NT2/D1 (cell line): Measurements from ENCODE around the gene TSPAN33.
A peak's percentile ranks its signal among the peaks of the same experiment; 100 is the strongest.

ENCODE experiments used
- DNase-seq: peaks from one replicate; pipeline ENCODE4 v3.0.0-alpha.2; 2011; ENCODE audit warnings: low read depth, low spot score
- H3K27me3 ChIP-seq: 2 replicates; pipeline ENCODE4 v1.6.0; 2011; ENCODE audit warnings: mild to moderate bottlenecking; ENCODE audit not compliant: insufficient read length, insufficient read depth
- H3K36me3 ChIP-seq: 2 replicates; pipeline ENCODE4 v1.6.1; 2011; ENCODE audit warnings: mild to moderate bottlenecking, low read length, mixed read lengths; ENCODE audit not compliant: insufficient read depth, insufficient read length
- H3K4me1 ChIP-seq: 2 replicates; pipeline ENCODE4 v1.5.1; 2011; ENCODE audit not compliant: insufficient read depth, insufficient read length
- H3K4me3 ChIP-seq: 2 replicates; pipeline ENCODE4 v1.5.1; 2011; ENCODE audit warnings: low read depth; ENCODE audit not compliant: insufficient read length
- H3K9ac ChIP-seq: 2 replicates; pipeline ENCODE4 v1.6.0; 2011; ENCODE audit warnings: low read depth; ENCODE audit not compliant: insufficient read length
- H3K9me3 ChIP-seq: 2 replicates; pipeline ENCODE4 v1.5.1; 2011; ENCODE audit warnings: mild to moderate bottlenecking, low read length; ENCODE audit not compliant: insufficient read depth
- SUZ12 ChIP-seq: IDR thresholded peaks from 2 replicates; pipeline ENCODE4 v1.6.1; 2011; ENCODE audit not compliant: insufficient read length, insufficient read depth; ENCODE audit errors: extremely low read depth
- YY1 ChIP-seq: IDR thresholded peaks from 2 replicates; pipeline ENCODE4 v1.6.1; 2011; ENCODE audit not compliant: insufficient read length, insufficient read depth
- ZNF274 ChIP-seq: IDR thresholded peaks from 2 replicates; pipeline ENCODE4 v1.6.1; 2011; ENCODE audit warnings: mild to moderate bottlenecking, low read depth, low read length

Gene TSPAN33

DNA sequence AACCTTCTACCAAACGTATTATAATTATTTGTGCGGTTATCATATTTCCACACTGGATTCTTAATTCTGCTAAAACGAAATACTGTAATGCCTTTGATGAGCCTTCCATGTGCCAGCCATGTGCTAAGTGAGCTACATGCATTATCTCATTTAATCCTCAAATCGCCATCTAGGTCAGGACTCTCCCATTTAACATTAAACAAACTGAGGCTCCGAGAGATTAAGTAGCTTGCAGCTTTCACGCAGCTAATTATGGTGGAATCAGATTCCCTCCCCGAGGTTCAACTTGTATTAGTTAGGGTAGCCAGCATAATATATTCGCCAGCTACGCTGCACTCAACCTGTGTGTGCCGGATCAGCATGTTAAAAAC, 798 bp upstream of the TSPAN33 start:
- H3K9me3 ChIP-seq, result no peaks in the 10 kb centered on the region
- H3K4me3 ChIP-seq, result no peak overlapping the region
- H3K9ac ChIP-seq, result no peak overlapping the region
- peaks cover 3% of the 10 kb centered on the region for H3K4me1 ChIP-seq
- H3K36me3 ChIP-seq, result no peaks in the 10 kb centered on the region
- H3K27me3 ChIP-seq, result peaks cover 38% of the 10 kb centered on the region
- TF ChIP-seq YY1 (no peak), SUZ12 (no peak), ZNF274 (no peak)
- DNase-seq, result no peak

DNA sequence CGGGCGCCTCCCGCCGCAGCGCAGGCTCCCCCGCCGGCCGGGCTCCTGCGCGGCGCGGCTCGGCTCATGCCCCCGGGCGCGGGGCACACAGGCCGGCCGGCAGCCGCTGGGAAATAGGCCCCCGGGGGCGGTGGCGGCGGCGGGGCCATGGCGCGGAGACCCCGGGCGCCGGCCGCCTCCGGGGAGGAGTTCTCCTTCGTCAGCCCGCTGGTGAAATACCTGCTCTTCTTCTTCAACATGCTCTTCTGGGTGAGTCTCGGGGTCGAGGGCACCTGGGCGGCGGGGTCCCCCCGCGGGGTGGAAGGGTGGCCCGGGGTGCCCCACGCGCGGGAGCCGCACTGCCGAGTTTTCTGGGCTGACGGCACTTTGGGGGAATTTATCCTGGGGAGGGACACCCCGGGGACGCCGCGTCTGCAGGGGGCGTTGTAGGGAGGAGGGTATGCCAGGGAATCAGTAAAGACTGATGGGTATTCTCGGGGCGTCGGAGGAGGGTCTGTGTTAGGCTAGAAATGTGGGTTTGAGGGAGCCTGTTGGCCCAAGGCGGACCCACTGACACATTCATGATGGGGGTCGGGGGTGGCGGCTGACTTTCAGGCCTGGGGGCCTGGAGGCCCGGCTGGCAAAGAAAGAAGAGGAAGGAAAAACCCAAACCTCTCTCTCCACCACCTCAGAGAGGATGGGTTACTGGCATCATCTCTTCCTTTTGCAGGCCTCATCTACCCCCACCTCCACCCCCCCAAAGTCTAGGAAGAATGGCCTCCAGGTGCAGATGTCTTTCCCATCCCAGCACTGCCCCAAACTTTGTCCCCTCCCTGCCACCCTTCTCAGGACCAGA, 544 bp downstream of the TSPAN33 start:
- Histone ChIP-seq H3K9me3 (no peaks in the 10 kb centered on the region), H3K36me3 (no peaks in the 10 kb centered on the region), H3K9ac (peak overlapping the region; percentile 42), H3K4me3 (peak overlapping the region; percentile 50), H3K27me3 (peaks cover 38% of the 10 kb centered on the region), H3K4me1 (peaks cover 5% of the 10 kb centered on the region)
- no peak for TF ChIP-seq ZNF274
- no peak for TF ChIP-seq SUZ12
- TF ChIP-seq YY1, result no peak
- DNase-seq, result no peak

DNA sequence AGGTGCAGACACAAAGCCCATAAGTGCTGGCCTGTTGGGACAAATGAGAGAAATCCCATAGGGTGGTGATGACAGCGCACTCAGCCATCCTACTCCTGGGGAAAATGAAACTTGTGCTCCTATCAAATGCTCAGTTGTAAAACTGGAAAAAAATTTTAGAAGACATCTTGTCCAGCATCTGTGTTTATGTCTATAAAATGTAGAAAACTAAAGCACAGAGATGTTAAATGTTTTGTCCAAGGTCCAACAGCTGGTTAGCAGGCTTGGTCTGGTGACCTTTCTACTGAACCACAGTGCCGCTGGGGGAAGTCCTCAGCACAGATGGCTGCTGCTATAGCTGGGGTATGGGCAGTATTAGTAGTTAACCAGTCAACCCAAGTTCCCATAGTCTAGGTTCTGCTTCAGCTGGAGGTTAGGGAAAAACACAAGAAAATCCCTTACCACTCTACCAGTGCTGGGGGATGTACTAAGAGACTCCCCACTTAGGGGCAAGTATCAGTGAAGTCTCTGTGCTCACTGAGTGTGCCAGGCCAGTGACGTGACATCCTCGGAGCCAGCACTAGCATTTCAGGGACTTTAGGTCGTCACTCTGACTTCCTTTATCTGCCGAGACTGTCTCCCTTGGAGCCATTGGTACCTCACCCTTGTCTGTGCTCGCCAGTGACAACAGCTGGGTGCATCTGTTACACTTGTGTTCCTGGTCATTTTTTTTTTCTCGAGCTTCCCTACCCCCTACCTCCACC, 1.9 kb downstream of the TSPAN33 start:
- TF ChIP-seq SUZ12 (no peak), ZNF274 (no peak), YY1 (no peak)
- no peak for DNase-seq
- no peaks in the 10 kb centered on the region for H3K9me3 ChIP-seq
- H3K4me1 ChIP-seq, result peaks cover 8% of the 10 kb centered on the region
- peaks cover 38% of the 10 kb centered on the region for H3K27me3 ChIP-seq
- no peaks in the 10 kb centered on the region for H3K36me3 ChIP-seq
- H3K4me3 ChIP-seq, result no peak overlapping the region
- H3K9ac ChIP-seq, result no peak overlapping the region

DNA sequence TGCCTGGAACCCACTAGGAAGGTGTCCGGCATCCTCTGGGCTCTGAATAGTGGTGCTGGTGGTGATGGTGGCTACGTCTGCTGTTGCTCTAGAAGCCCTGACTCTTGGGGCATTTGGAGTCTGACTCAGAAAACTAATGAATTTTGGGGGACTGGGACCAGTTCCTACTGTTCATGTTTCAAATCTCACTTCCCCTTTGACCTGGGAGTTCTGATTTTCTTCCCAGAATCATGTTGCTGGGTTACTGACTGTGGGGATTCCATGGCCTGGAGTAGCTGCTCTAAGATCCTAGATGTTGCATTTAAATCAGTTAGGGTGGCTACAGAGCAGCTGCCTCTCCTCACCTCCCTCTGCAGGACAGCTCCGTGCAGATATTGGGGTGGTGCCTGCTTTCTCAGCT, 3.2 kb downstream of the TSPAN33 start:
- no peak for TF ChIP-seq SUZ12
- TF ChIP-seq YY1, result no peak
- TF ChIP-seq ZNF274, result no peak
- Histone ChIP-seq H3K36me3 (no peaks in the 10 kb centered on the region), H3K9ac (no peak overlapping the region), H3K9me3 (no peaks in the 10 kb centered on the region), H3K4me3 (no peak overlapping the region), H3K27me3 (peaks cover 31% of the 10 kb centered on the region), H3K4me1 (peaks cover 8% of the 10 kb centered on the region)
- no peak for DNase-seq

DNA sequence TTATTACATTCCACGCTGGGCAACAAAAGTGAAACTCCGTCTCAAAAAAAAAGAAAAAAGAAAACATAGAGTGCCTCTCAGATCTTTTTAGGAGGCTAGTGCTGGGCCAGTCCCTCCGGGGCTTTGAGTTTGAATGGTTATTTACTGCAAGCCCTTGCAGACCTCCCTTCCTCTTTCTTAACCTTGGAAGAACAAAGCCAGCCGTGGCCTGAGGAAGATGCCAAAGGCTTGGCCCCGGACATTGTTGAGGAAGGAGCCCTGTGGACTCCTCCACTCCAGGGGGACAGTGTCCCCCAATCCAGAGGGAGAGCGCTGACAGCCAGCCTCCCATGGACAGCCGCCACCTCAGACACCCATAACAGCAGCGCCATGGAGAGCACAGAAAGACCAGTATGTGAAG, 5.0 kb downstream of the TSPAN33 start:
- H3K9me3 ChIP-seq, result no peaks in the 10 kb centered on the region
- no peak overlapping the region for H3K4me3 ChIP-seq
- no peaks in the 10 kb centered on the region for H3K36me3 ChIP-seq
- TF ChIP-seq YY1 (no peak), ZNF274 (no peak), SUZ12 (no peak)
- H3K4me1 ChIP-seq, result peaks cover 6% of the 10 kb centered on the region
- no peak for DNase-seq
- H3K27me3 ChIP-seq, result peaks cover 13% of the 10 kb centered on the region
- H3K9ac ChIP-seq, result no peak overlapping the region

DNA sequence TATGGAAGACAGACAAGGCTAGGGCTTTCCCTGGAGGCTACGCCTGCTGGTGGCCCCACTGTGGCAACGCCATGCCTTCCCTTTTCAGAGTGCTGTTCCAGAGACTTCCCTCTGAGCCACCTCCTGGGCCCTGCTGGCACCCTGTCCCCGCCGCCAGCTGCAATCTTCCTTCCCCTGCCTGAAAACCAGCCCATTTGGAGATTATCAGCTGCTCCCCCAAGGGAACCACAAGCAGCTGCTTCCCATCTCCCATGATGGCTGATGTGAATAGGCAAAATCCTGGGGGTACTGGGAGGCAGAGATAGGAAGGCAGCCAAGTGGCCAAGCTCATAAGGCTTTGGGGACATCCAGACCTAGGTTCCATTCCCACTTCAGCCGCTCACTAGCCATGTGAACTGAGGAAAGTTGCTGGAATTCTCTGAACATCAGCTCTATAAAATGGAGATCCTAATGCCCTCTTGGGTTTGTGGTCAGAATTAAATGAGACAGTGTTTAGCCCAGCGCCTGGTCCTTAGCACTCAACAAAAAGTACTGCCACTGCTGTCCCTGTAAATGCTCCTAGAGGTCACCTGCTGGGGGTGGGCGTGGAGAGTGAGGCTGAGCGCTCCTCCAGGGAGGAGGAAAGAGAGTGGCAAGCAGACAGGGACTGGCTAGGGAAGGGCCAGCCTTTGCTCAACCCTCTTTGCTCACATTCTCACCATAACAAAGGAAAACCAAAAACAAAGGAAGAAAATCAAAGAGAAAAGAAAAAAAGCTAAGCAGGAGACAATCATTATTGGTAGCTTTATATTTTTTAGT, 5.9 kb downstream of the TSPAN33 start:
- peaks cover 7% of the 10 kb centered on the region for H3K27me3 ChIP-seq
- peaks cover 6% of the 10 kb centered on the region for H3K4me1 ChIP-seq
- H3K4me3 ChIP-seq, result no peak overlapping the region
- TF ChIP-seq YY1 (no peak), SUZ12 (no peak), ZNF274 (no peak)
- no peak overlapping the region for H3K9ac ChIP-seq
- DNase-seq, result no peak
- H3K9me3 ChIP-seq, result no peaks in the 10 kb centered on the region
- H3K36me3 ChIP-seq, result no peaks in the 10 kb centered on the region

DNA sequence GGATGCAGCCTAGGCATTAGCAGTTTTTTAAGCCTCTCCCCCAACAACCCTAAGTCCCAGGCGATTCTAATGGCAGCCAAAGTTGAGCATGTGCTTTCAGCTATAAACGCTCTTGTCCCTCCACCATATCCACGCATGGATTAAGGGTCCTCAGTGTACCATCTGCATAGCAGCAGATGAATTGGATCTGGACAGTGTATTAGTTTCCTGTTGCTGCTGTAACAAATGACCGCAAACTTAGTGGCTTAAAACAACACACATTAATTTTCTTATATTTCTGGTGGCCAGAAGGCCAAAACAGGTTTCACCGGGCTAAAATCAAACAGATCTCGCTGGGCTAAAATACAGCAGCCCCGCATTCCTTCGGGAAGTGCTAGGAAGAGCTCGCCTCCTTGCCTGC, 13.1 kb downstream of the TSPAN33 start:
- Histone ChIP-seq H3K9ac (no peak overlapping the region), H3K4me3 (no peak overlapping the region), H3K4me1 (no peaks in the 10 kb centered on the region), H3K27me3 (no peaks in the 10 kb centered on the region), H3K36me3 (no peaks in the 10 kb centered on the region), H3K9me3 (no peaks in the 10 kb centered on the region)
- DNase-seq, result no peak
- TF ChIP-seq ZNF274, result no peak
- no peak for TF ChIP-seq YY1
- no peak for TF ChIP-seq SUZ12
